GM12891 (cell line): ENCODE measurements around the gene SPATA13.
"Not testable (repeated sequence)": the region's sequence is repeated elsewhere in the genome, so short reads cannot be mapped to it uniquely, and the experiment has no call there.

ENCODE experiments used
- POLR2A ChIP-seq: IDR thresholded peaks from 2 replicates; pipeline ENCODE4 v1.6.1; 2011; ENCODE audit warnings: low read depth, low read length, control low read depth
- POLR2AphosphoS5 ChIP-seq: IDR thresholded peaks from 2 replicates; pipeline ENCODE4 v1.6.1; 2011; ENCODE audit warnings: low read depth, low read length, control low read depth
- POU2F2 ChIP-seq: IDR thresholded peaks from 2 replicates; pipeline ENCODE4 v1.6.1; 2011; ENCODE audit warnings: low read depth, mild to moderate bottlenecking, control low read depth, low read length, moderate library complexity
- SPI1 ChIP-seq: IDR thresholded peaks from 2 replicates; pipeline ENCODE4 v1.6.1; 2011; ENCODE audit warnings: low read depth, low read length, control low read depth
- TAF1 ChIP-seq: IDR thresholded peaks from 2 replicates; pipeline ENCODE4 v1.6.1; 2011; ENCODE audit warnings: low read depth, low read length, control low read depth

DNA sequence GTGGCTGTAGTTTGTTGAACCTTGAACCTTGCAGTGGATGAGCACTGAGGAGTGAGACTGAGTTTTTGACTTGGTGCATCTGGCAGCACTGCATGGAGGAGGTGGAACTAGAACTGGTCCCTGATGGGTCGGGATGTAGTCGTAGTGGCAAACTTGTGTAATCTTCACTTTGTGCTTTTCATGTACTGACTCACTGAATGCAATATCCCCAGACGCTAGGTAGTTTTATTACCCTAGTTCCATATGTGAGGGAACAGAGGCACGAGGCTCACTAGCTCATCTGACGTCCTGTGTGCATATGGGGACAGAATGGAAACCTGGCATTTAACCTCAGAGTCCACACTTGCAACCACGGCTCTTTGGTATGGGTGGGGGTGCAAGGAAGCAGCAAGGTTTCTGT is 159.1 kb downstream of the SPATA13 start:
- not testable (repeated sequence) for TF ChIP-seq TAF1, POLR2A, POLR2AphosphoS5, SPI1, POU2F2
